Pancreas (tissue), 10 donors: ENCODE measurements around the gene CTNNA2. TPM values are rescaled to one million over a fixed set of nuclear protein-coding genes. Genes with fewer than 3 reads are reported as not detected.

Source experiments
- ATAC-seq, 4 donors: fragments of 200-7000 bp; cut with Tn5 transposase; one replicate each; pipeline versions ENCODE4 v1.8.0 to v1.9.1; 2020; ENCODE audit warnings: mild to moderate bottlenecking in 4 of 4, moderate library complexity in 4 of 4
- DNase-seq, 6 donors: peaks; one replicate each; pipeline ENCODE4 v3.0.0-alpha.2; 2020
- FAIRE-seq: peaks from 2 replicates; lab custom pipeline; 2012; peaks lifted over from hg19 to GRCh38; lab: Jason Lieb, UNC
- H3K27ac ChIP-seq, 4 donors: fragments of 200-600 bp; sonication (generic); 1 replicate in 3 of 4; 2 replicates in 1 of 4; pipeline versions ENCODE4 v1.5.0 to v1.8.0; 2020
- H3K27me3 ChIP-seq, 4 donors: fragments of 200-600 bp; one replicate each; pipeline ENCODE4 v1.8.0; 2021
- H3K36me3 ChIP-seq, 3 donors: fragments of 200-600 bp; sonication (generic) in 1 of 3; one replicate each; pipeline versions ENCODE4 v1.5.0 to v1.8.0; 2020 to 2021
- H3K4me1 ChIP-seq, 3 donors: fragments of 200-600 bp; one replicate each; pipeline ENCODE4 v1.8.0; 2021
- H3K4me3 ChIP-seq, 4 donors: fragments of 200-600 bp; sonication (generic) in 2 of 4; one replicate each; pipeline versions ENCODE4 v1.5.0 to v1.8.0; 2020 to 2021
- H3K9me3 ChIP-seq, 4 donors: fragments of 200-600 bp; one replicate each; pipeline ENCODE4 v1.8.0; 2021
- WGBS, 2 donors: extraction: QIAGEN DNeasy Blood & Tissue Kit; methylation state at CpG; one replicate each; pipeline ENCODE4 v1.1.7; 2013; 5-methylcytosine and 5-hydroxymethylcytosine counted together
- intact Hi-C, 3 donors: fragments of 100-400 bp; cut with DNase I; formaldehyde crosslinking; loops; one replicate each; pipeline versions ENCODE4 v1.11.1 to v1.14.2; 2022
- polyA plus RNA-seq, 2 donors: library from polyadenylated mRNA; stranded (reverse); fragments of 200-250 nt; gene quantifications; one replicate each; pipeline ENCODE4 v1.2.3, GENCODE V29; 2013
- total RNA-seq, 6 donors: library from RNA; stranded (reverse); fragmentation: NEBNext Ultra II Directional in 4 of 6; extraction: Animal tissue kit (Norgen Biotek cat#: 25700) in 4 of 6; gene quantifications; one replicate each; pipeline versions ENCODE4 v1.2.1 to v1.2.4, GENCODE V29; 2021 to 2023
- TF ChIP-seq, protein P1 (sequence below), 4 donors: fragments of 200-600 bp; sonication (generic) in 3 of 4; IDR thresholded peaks; one replicate each; pipeline versions ENCODE4 v1.5.0 to v1.8.0; 2021; ENCODE audit warnings: antibody characterized with exemption in 4 of 4
- donor health status: healthy with polysubstance abuse.
- donor health status: DM: no; HTN: no; CAD: no; lungs with moderate emphysema.
- donor health status: DM: no; HTN: no; CAD: no.
- donor health status: control.
- donor health status: control.
- donor health status: Bipolar disorder and iron deficiency.
- donor health status: DM: yes; HTN: yes; CAD: no.
- donor health status: DM: no; HTN: no; CAD: no.
- donor health status: DM: no; HTN: no; CAD: no.
- donor health status: DM: yes; HTN: yes; CAD: no.

The CTNNA2 gene
- total and polyA plus RNA-seq, 8 donors: 0.25 to 12.1 (median 2.1) TPM

DNA sequence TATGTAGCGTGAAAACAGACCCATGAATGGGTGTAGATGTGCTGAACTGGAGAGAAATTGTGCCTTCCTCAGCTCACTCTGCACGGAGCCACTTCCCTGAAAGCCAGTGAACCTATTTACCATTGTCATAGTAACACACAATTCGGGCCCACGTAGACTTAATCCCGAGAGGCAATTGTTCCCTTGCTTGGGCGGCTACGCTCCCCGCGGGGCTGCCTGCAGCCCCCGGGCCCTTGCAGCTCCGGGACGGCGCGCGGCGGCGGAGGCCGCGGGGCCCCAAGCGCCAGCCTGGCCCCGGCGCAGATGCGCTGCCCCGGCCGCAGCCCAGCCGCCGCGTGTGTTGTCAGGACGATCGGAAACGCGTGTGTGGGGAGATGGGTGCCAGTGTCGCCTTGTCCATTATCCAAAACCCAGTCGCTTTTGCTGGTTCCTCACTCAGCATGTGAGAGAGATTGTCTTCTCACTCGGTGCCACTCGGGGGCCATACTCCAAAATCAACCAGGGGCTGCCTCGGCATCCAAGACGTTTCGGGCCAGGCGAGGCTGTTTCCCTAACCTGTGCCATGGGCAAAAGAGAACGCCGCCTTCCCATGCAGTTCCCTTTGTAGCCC is 809.6 kb downstream of the CTNNA2 start:
- ATAC-seq: peak in 1 of 4 donors; percentile 21
- DNase-seq: peak in 1 of 6 donors; percentile 56
- FAIRE-seq: no peak
- intact Hi-C loops: no loop called here
- 7 to 8% methylated on average over 42 of the region's 42 CpGs for WGBS, 2 donors
- Histone ChIP-seq H3K27ac (no peak overlapping the region), H3K9me3 (no peaks in the 10 kb centered on the region), H3K36me3 (no peaks in the 10 kb centered on the region), H3K4me3 (no peak overlapping the region), H3K4me1 (no peaks in the 10 kb centered on the region), H3K27me3 (no peaks in the 10 kb centered on the region)
- TF ChIP-seq, protein P1, sequence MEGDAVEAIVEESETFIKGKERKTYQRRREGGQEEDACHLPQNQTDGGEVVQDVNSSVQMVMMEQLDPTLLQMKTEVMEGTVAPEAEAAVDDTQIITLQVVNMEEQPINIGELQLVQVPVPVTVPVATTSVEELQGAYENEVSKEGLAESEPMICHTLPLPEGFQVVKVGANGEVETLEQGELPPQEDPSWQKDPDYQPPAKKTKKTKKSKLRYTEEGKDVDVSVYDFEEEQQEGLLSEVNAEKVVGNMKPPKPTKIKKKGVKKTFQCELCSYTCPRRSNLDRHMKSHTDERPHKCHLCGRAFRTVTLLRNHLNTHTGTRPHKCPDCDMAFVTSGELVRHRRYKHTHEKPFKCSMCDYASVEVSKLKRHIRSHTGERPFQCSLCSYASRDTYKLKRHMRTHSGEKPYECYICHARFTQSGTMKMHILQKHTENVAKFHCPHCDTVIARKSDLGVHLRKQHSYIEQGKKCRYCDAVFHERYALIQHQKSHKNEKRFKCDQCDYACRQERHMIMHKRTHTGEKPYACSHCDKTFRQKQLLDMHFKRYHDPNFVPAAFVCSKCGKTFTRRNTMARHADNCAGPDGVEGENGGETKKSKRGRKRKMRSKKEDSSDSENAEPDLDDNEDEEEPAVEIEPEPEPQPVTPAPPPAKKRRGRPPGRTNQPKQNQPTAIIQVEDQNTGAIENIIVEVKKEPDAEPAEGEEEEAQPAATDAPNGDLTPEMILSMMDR (IDR thresholded peaks at IDR 0.05): no peak

DNA sequence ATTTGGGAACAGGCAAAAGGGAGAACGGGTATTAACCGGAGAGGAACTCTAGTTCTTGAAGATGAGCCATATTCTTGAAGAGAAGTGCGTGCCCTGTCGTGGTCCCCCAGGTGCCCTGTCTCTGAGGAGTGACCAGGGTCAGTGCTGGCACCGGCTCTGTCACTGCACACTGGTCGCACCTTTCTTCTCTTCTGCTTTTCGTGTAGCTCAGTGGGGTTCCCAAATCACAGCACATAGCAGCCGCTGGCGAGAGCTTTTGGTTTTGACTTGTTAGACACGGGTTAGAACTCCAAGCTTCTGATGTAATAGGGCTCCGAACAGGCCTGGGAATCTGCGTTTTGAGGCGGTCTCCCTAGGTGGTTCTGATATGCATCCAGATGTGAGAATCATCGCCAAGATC is 810.1 kb downstream of the CTNNA2 start:
- DNase-seq: no peak
- intact Hi-C loops: no loop called here
- Histone ChIP-seq H3K36me3 (no peaks in the 10 kb centered on the region), H3K4me3 (no peak overlapping the region), H3K27ac (no peak overlapping the region), H3K27me3 (no peaks in the 10 kb centered on the region), H3K4me1 (no peaks in the 10 kb centered on the region), H3K9me3 (no peaks in the 10 kb centered on the region)
- TF ChIP-seq, protein P1 (IDR thresholded peaks at IDR 0.05): no peak
- WGBS, 2 donors: 28 to 37% methylated on average over 14 of the region's 14 CpGs
- no peak for ATAC-seq
- FAIRE-seq: no peak

DNA sequence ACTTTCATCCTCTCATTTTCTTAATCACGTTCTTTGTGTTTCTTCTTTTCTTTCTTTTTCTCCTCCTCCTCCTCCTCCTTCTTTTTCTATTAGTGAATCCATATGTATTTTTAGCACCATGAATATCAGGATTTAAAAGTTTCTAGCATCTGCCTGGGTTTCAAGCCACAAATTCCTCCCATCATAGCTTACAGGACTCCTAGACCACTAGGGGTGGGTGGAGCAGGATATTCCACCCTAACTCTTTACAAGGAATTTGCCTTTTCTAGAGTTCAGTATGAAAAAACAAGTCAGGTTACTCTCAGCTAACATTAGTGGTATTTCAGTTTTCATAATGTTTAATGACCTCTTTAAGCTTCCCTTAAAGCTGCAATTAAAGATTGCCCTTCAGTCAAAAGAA is 810.8 kb downstream of the CTNNA2 start:
- WGBS, 2 donors: 34% methylated on average over 1 of the region's 1 CpG
- Histone ChIP-seq H3K4me3 (no peak overlapping the region), H3K27ac (no peak overlapping the region), H3K36me3 (no peaks in the 10 kb centered on the region), H3K9me3 (no peaks in the 10 kb centered on the region), H3K27me3 (no peaks in the 10 kb centered on the region), H3K4me1 (no peaks in the 10 kb centered on the region)
- TF ChIP-seq, protein P1 (IDR thresholded peaks at IDR 0.05): no peak
- ATAC-seq: no peak
- intact Hi-C loops: no loop called here
- DNase-seq: no peak
- FAIRE-seq: no peak

DNA sequence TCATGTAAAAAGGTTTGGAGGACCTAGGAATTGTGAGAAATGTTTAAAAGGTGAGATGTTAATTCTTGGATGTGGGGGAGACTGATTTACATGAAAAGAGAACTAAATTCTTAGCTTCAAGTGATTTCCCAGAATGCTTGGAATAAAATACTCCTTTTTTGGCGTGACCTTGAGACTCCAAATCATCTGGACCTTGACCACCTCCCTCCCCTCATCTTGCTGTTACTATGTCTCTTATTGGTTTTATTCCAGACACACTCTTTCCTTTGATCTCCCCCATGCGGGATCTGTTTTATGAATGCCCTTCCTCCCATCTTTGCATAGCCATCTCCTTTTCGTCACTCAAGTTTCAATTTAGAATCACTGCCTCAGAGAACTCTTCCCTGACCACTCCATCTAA is 811.7 kb downstream of the CTNNA2 start:
- Histone ChIP-seq H3K27ac (no peak overlapping the region), H3K27me3 (no peaks in the 10 kb centered on the region), H3K36me3 (no peaks in the 10 kb centered on the region), H3K9me3 (no peaks in the 10 kb centered on the region), H3K4me1 (no peaks in the 10 kb centered on the region), H3K4me3 (no peak overlapping the region)
- WGBS, 2 donors: 39 to 51% methylated on average over 3 of the region's 3 CpGs
- intact Hi-C loops: no loop called here
- no peak for FAIRE-seq
- ATAC-seq: no peak
- no peak for DNase-seq
- TF ChIP-seq, protein P1 (IDR thresholded peaks at IDR 0.05): no peak

DNA sequence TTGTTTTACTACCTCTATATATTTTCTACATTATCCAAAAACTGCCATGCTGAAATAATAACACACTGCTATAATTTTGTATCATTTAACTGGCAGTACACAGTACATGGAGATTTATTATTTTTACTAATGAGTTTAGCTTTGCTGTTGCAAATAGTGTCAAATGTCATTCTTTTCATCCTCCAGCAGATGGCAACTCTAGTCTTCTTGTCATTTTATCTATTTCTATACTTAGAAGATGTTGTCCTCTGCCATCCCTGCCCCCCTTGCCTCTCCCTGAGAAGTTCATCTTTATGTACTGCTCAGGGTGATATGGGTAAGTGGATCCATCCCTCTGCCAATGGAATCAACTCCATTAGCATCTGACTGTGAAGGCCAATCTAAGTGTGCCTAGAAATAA is 813.4 kb downstream of the CTNNA2 start:
- DNase-seq (no peak), ATAC-seq (no peak), FAIRE-seq (no peak)
- no peaks in the 10 kb centered on the region for H3K27me3 ChIP-seq
- intact Hi-C loops: no loop called here
- H3K4me3 ChIP-seq: no peak overlapping the region
- no peak overlapping the region for H3K27ac ChIP-seq
- no peaks in the 10 kb centered on the region for H3K4me1 ChIP-seq
- H3K36me3 ChIP-seq: no peaks in the 10 kb centered on the region
- TF ChIP-seq, protein P1 (IDR thresholded peaks at IDR 0.05): no peak
- H3K9me3 ChIP-seq: no peaks in the 10 kb centered on the region
